Measurements from ENCODE around the gene SGMS1. TPM values are rescaled to one million over a fixed set of nuclear protein-coding genes. Genes with fewer than 3 reads are reported as not detected.

Gene SGMS1
- polyA plus RNA-seq, 1 of the 3 experiments (the other 2 are of a cell fraction), result 6.3 TPM

DNA sequence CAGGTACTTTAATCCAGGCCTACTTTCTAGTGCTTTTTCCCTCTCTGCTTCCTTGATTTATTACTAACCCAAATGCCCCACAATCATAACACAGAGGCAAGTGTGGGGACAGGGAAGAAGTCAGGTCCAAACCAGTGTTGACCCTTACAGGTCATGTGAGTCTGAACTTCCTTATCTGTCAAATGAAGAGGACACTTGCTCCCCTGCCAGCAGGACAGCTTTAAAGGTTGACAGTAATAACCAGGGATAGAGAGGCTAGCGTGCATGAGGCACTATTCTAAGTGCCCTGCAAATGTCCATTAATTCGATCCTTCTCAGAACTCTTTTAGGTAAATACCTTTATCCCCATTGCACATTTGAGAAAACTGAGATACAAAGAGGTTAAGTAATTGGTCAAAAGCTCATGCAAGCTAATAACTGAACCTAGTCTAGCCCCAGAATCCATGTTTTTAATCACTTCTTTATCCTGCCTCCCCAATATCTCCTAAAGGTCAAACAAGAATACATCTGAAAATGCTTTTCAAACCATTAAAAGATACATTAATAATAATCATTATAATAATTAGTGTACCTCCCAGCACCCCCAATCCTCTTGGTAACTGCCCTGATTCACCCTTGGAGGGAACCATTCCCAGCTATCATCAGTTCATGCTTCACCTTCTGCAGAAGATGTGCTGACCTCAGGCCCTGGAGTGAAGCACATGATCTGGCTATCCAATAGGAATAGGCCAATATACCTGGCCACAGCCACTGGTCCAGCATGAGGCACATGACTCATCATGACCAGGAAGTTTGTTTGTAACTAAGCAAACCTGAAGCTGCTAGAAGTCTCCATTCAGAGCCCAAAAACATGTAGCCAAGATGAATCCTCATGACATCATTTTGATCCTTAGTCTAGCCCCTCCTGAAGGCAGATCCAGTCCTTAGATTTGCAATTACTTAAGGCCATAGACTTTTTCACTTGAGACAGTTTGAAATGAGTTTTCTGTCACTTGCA, 40.7 kb downstream of the SGMS1 start (continued):
- TF ChIP-seq EP300 (IDR thresholded peaks at IDR 0.05; ENCODE audit: borderline replicate concordance in 1 of 2, low read depth in 1 of 2, low read length in 1 of 2), result no peak

DNA sequence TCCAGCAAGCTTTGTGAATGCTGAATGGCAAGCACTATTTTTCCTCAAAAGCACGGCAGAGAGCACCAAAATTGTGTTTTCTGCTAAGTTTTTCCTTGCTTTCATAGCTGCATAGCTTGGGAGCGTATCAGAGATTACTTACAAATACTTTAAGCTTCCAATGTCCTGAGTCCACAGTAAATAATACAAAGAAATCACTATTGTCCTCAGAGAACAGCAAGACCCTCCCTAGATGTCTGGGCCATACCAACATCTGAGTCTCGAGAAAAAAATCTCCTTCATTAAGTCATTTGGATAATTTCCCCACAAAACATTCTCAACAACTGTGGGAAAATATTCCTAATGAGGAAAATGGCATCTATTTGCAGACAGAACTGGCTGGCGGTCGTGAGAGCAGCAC, 41.7 kb downstream of the SGMS1 start:
- Histone ChIP-seq H2AFZ (ENCODE audit: low read depth) (no peak overlapping the region), H3K36me3 (replicated peaks in 1 of 2; ENCODE audit: control insufficient read depth in 1 of 2, insufficient read depth in 2 of 2, low read length in 1 of 2) (peaks cover 4 to 6% of the 10 kb centered on the region in 2 experiments), H3K9me3 (no peaks in the 10 kb centered on the region), H3K79me2 (ENCODE audit: insufficient read depth) (0 out of 2 replicates have a peak, but pooled peaks cover 4% of the 10 kb centered on the region), H3K4me1 (ENCODE audit: control insufficient read depth in 1 of 2, insufficient read depth in 2 of 2, low read depth in 1 of 2, low read length in 1 of 2) (peaks cover 11 to 19% of the 10 kb centered on the region in 2 experiments), H3K27ac (ENCODE audit: low read depth in 2 of 2, low read length in 1 of 2) (peak overlapping the region in 1 of 2 experiments; percentile 32; a peak in 2 of 4 replicates), H3K4me3 (ENCODE audit: low read depth in 2 of 2, low read length in 1 of 2) (no peak overlapping the region), H3K9ac (no peak overlapping the region), H3F3A (replicated peaks; ENCODE audit: insufficient read depth) (peaks cover 11% of the 10 kb centered on the region), H3K9me2 (no peaks in the 10 kb centered on the region), H3K27me3 (ENCODE audit: insufficient read depth) (no peaks in the 10 kb centered on the region), H4K20me1 (ENCODE audit: insufficient read depth) (no peaks in the 10 kb centered on the region), H3K4me2 (no peak overlapping the region)
- DNase-seq, result no peak
- 83% methylated on average over 5 of the region's 5 CpGs for WGBS (ENCODE audit: low lambda C conversion rate)
- ChIA-PET CTCF (interaction anchor here (1.0 kb wide), 1 partner anchor 40 kb away, joined by 3 read pairs; no protein-coding TSS in a partner anchor), POLR2A (no interaction called here)
- no peak for TF ChIP-seq TEAD4 (IDR thresholded peaks at IDR 0.05; ENCODE audit: borderline replicate concordance, insufficient read depth)
- no peak for TF ChIP-seq JUND (IDR thresholded peaks at IDR 0.05)
- TF ChIP-seq MAX (IDR thresholded peaks at IDR 0.05; ENCODE audit: low read depth), result no peak
- no peak for TF ChIP-seq NRF1 (IDR thresholded peaks at IDR 0.05; ENCODE audit: low read depth, low read length)
- no peak for TF ChIP-seq GATA2 (CRISPR knock-in tag; IDR thresholded peaks at IDR 0.05)
- TF ChIP-seq FOSL2 (IDR thresholded peaks at IDR 0.05; ENCODE audit: borderline replicate concordance, low read depth), result 0 out of 2 replicates have a peak, but pooled peaks have one; percentile 20

- Histone ChIP-seq H3K36me3 (replicated peaks in 1 of 2; ENCODE audit: control insufficient read depth in 1 of 2, insufficient read depth in 2 of 2, low read length in 1 of 2) (peaks cover 0 to 4% of the 10 kb centered on the region in 2 experiments), H3K4me3 (ENCODE audit: low read depth in 2 of 2, low read length in 1 of 2) (no peak overlapping the region), H3K9me3 (no peaks in the 10 kb centered on the region), H2AFZ (ENCODE audit: low read depth) (no peak overlapping the region), H3K9me2 (no peaks in the 10 kb centered on the region), H3K4me2 (no peak overlapping the region), H3K27ac (ENCODE audit: low read depth in 2 of 2, low read length in 1 of 2) (no peak overlapping the region), H3K27me3 (ENCODE audit: insufficient read depth) (no peaks in the 10 kb centered on the region), H3K4me1 (ENCODE audit: control insufficient read depth in 1 of 2, insufficient read depth in 2 of 2, low read depth in 1 of 2, low read length in 1 of 2) (peaks cover 23 to 25% of the 10 kb centered on the region in 2 experiments), H3K9ac (no peak overlapping the region), H4K20me1 (ENCODE audit: insufficient read depth) (no peaks in the 10 kb centered on the region), H3K79me2 (ENCODE audit: insufficient read depth) (0 out of 2 replicates have a peak, but pooled peaks cover 4% of the 10 kb centered on the region), H3F3A (replicated peaks; ENCODE audit: insufficient read depth) (peaks cover 11% of the 10 kb centered on the region)
- TF ChIP-seq JUND (IDR thresholded peaks at IDR 0.05) (no peak), TCF12 (IDR thresholded peaks at IDR 0.05) (no peak), ELF1 (IDR thresholded peaks at IDR 0.05) (no peak), GATA2 (CRISPR knock-in tag; IDR thresholded peaks at IDR 0.05) (no peak), MXI1 (IDR thresholded peaks at IDR 0.05; ENCODE audit: low read depth, low read length) (no peak), RFX5 (IDR thresholded peaks at IDR 0.05; ENCODE audit: low read length) (no peak), RCOR1 (IDR thresholded peaks at IDR 0.05; ENCODE audit: low read length) (no peak), GABPA (IDR thresholded peaks at IDR 0.05; ENCODE audit: low read depth) (no peak), FOSL2 (IDR thresholded peaks at IDR 0.05; ENCODE audit: borderline replicate concordance, low read depth) (no peak)
- TF ChIP-seq, protein P1, sequence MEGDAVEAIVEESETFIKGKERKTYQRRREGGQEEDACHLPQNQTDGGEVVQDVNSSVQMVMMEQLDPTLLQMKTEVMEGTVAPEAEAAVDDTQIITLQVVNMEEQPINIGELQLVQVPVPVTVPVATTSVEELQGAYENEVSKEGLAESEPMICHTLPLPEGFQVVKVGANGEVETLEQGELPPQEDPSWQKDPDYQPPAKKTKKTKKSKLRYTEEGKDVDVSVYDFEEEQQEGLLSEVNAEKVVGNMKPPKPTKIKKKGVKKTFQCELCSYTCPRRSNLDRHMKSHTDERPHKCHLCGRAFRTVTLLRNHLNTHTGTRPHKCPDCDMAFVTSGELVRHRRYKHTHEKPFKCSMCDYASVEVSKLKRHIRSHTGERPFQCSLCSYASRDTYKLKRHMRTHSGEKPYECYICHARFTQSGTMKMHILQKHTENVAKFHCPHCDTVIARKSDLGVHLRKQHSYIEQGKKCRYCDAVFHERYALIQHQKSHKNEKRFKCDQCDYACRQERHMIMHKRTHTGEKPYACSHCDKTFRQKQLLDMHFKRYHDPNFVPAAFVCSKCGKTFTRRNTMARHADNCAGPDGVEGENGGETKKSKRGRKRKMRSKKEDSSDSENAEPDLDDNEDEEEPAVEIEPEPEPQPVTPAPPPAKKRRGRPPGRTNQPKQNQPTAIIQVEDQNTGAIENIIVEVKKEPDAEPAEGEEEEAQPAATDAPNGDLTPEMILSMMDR (IDR thresholded peaks at IDR 0.05), result no peak
- 91% methylated on average over 7 of the region's 7 CpGs for WGBS (ENCODE audit: low lambda C conversion rate)
- CTCF ChIA-PET, result no interaction called here
- DNase-seq, result no peak
- POLR2A ChIA-PET, result no interaction called here
Measured at GRCh38 chr10:50580262-50580891, 43.4 kb downstream of the SGMS1 start.
